HepG2 (cell line): ENCODE data around the gene CYYR1. TPM values are rescaled to one million over a fixed set of nuclear protein-coding genes. Genes with fewer than 3 reads are reported as not detected.

Experiments used
- ATAC-seq: fragments of 200-7000 bp; cut with Tn5 transposase; 3 replicates; pipeline ENCODE4 v1.9.1; 2020; ENCODE audit warnings: mild to moderate bottlenecking, moderate library complexity
- BruUV-seq: library from RNA; stranded (reverse); fragments of 400-500 nt; replicated peaks from 2 replicates; lab custom pipeline; 2021; lab: Mats Ljungman, UMichigan
- CTCF ChIA-PET: fragments of 300-600 bp; formaldehyde crosslinking; extraction: SDS; loops from one replicate; lab custom pipeline; 2021; ENCODE audit warnings: low total read pairs, inconsistent platforms, low intra/inter-chr PET ratio; lab: Yijun Ruan, JAX
- POLR2A ChIA-PET: fragments of 350-600 bp; sonication (Branson Sonifier 250); formaldehyde crosslinking; loops from one replicate; lab custom pipeline; 2020; ENCODE audit warnings: antibody characterized with exemption, inconsistent platforms; lab: Yijun Ruan, JAX
- DNase-seq: peaks from one replicate; pipeline ENCODE4 v3.0.0-alpha.2; 2015; ENCODE audit warnings: low spot score
- FAIRE-seq: peaks from 3 replicates; lab custom pipeline; 2011; peaks lifted over from hg19 to GRCh38; lab: Jason Lieb, UNC
- H2AFZ ChIP-seq: one replicate; pipeline ENCODE4 v1.6.1; 2011; ENCODE audit warnings: low read length, inconsistent platforms
- H3K27ac ChIP-seq: fragments of 300-600 bp; 3 replicates; pipeline ENCODE4 v1.8.0; 2011; ENCODE audit warnings: mixed run types, mild to moderate bottlenecking, mixed read lengths, low read length, inconsistent platforms; ENCODE audit not compliant: insufficient read depth; ENCODE audit errors: extremely low read length
- H3K27me3 ChIP-seq, 2 experiments: fragments of 200-600 bp in 1 of 2; 2 replicates in 1 of 2; 3 replicates in 1 of 2; pipeline versions ENCODE4 v1.6.0 to v1.8.0; 2011; ENCODE audit warnings: low read length in 2 of 2, mild to moderate bottlenecking in 2 of 2, moderate library complexity in 2 of 2, inconsistent platforms in 1 of 2; ENCODE audit not compliant: insufficient read depth in 2 of 2, control insufficient read depth in 1 of 2
- H3K36me3 ChIP-seq, 2 experiments: fragments of 200-600 bp in 1 of 2; replicated peaks in 1 of 2; 2 replicates in 1 of 2; 3 replicates in 1 of 2; pipeline versions ENCODE4 v1.5.1 to v1.8.0; 2011; ENCODE audit warnings: low read length in 2 of 2, inconsistent platforms in 1 of 2; ENCODE audit not compliant: insufficient read depth in 2 of 2, control insufficient read depth in 1 of 2
- H3K4me1 ChIP-seq: 2 replicates; pipeline ENCODE4 v1.5.1; 2012; ENCODE audit warnings: low read length, inconsistent platforms; ENCODE audit not compliant: insufficient read depth
- H3K4me2 ChIP-seq: 2 replicates; pipeline ENCODE4 v1.6.0; 2011; ENCODE audit warnings: low read depth, low read length, inconsistent platforms
- H3K4me3 ChIP-seq, 3 experiments: fragments of 200-600 bp in 1 of 3; sonication (generic), shearing (Covaris generic) in 1 of 3; replicated peaks in 1 of 3; 2 replicates each; pipeline ENCODE4 v1.5.1; 2011 to 2016; ENCODE audit warnings: low read length in 3 of 3, inconsistent platforms in 2 of 3, low read depth in 2 of 3, mild to moderate bottlenecking in 2 of 3, control low read depth in 1 of 3, mixed read lengths in 1 of 3; ENCODE audit not compliant: insufficient read depth in 1 of 3
- H3K79me2 ChIP-seq: one replicate; pipeline ENCODE4 v1.6.1; 2011; ENCODE audit warnings: low read length, inconsistent platforms; ENCODE audit not compliant: insufficient read depth
- H3K9ac ChIP-seq: 2 replicates; pipeline ENCODE4 v1.6.0; 2011; ENCODE audit warnings: mild to moderate bottlenecking, low read depth, low read length, inconsistent platforms; ENCODE audit not compliant: insufficient read depth
- H3K9me3 ChIP-seq: 2 replicates; pipeline ENCODE4 v1.5.1; 2012; ENCODE audit warnings: mild to moderate bottlenecking, low read length
- H4K20me1 ChIP-seq: 2 replicates; pipeline ENCODE4 v1.6.0; 2011; ENCODE audit warnings: inconsistent platforms, mild to moderate bottlenecking, low read length, moderate library complexity; ENCODE audit not compliant: insufficient read depth
- AKAP8 ChIP-seq: sonication (generic); formaldehyde crosslinking; IDR thresholded peaks from 2 replicates; pipeline ENCODE4 v1.5.1; 2020; ENCODE audit warnings: mild to moderate bottlenecking, missing genetic modification reagents
- CREB1 ChIP-seq, 2 experiments: fragments of 450-650 bp in 1 of 2; IDR thresholded peaks; 2 replicates each; pipeline ENCODE4 v1.6.1; 2016 to 2017; ENCODE audit warnings: control low read depth in 1 of 2, mild to moderate bottlenecking in 1 of 2, missing compliant biosample characterization in 1 of 2, missing genetic modification characterization in 1 of 2
- E2F5 ChIP-seq: sonication (generic); formaldehyde crosslinking; conservative IDR thresholded peaks from 2 replicates; pipeline ENCODE4 v1.4.0; 2020; ENCODE audit warnings: missing genetic modification reagents
- ISL2 ChIP-seq: sonication (generic); formaldehyde crosslinking; IDR thresholded peaks from 2 replicates; pipeline ENCODE4 v1.5.0; 2020; ENCODE audit warnings: missing genetic modification reagents
- TCF7L2 ChIP-seq: IDR thresholded peaks from 2 replicates; pipeline ENCODE4 v1.6.1; 2011; ENCODE audit warnings: mild to moderate bottlenecking, low read depth, low read length, moderate library complexity
- ZBTB42 ChIP-seq: sonication (generic); formaldehyde crosslinking; IDR thresholded peaks from 2 replicates; pipeline ENCODE4 v1.5.0; 2020; ENCODE audit warnings: mild to moderate bottlenecking, missing genetic modification reagents
- ZNF597 ChIP-seq: sonication (generic); formaldehyde crosslinking; IDR thresholded peaks from 2 replicates; pipeline ENCODE4 v1.5.0; 2020; ENCODE audit warnings: missing genetic modification reagents
- ZNF879 ChIP-seq: sonication (generic); formaldehyde crosslinking; IDR thresholded peaks from 2 replicates; pipeline ENCODE4 v1.8.1; 2023; ENCODE audit warnings: missing genetic modification reagents
- WGBS: methylation state at CpG from one replicate; pipeline ENCODE4 v1.1.6; 2017; ENCODE audit warnings: low lambda C conversion rate; 5-methylcytosine and 5-hydroxymethylcytosine counted together
- in situ Hi-C: cut with HindIII; loops from 2 replicates; pipeline ENCODE4 v1.10.0; 2017; ENCODE audit warnings: low pct_unique_long_range_greater_than_20kb; ENCODE audit not compliant: extremely low pct_ligation_motif_present
- intact Hi-C: fragments of 100-400 bp; cut with micrococcal nuclease; formaldehyde crosslinking; loops from one replicate; pipeline ENCODE4 v1.10.0; 2022; ENCODE audit not compliant: unreplicated experiment
- polyA plus RNA-seq, 8 experiments: library from polyadenylated mRNA; depleted of rRNA in 3 of 8; stranded (reverse) in 7 of 8; unstranded in 1 of 8; fragments of >200 nt; fragmentation: Illumina TruSeq in 4 of 8; extraction: Trizol in 4 of 8; gene quantifications; 2 replicates each; pipeline versions ENCODE4 v1.2.1 to v1.2.3, GENCODE V29; 2011 to 2016; ENCODE audit warnings: low read depth in 4 of 8, missing spikeins in 1 of 8, mixed read lengths in 1 of 8; ENCODE audit not compliant: insufficient read depth in 1 of 8
- total RNA-seq, 5 experiments: library from RNA; depleted of rRNA; stranded (reverse); fragments of >200 nt; fragmentation: Illumina TruSeq; extraction: Trizol; gene quantifications; 2 replicates each; pipeline ENCODE4 v1.2.3, GENCODE V29; 2016; ENCODE audit warnings: low read depth in 1 of 5

The CYYR1 gene
- total and polyA plus RNA-seq, 2 of the 13 experiments (the other 11 are each of a cell fraction or from before 2014, with no cell fraction given) = not detected

GRCh38 chr21:26487981-26488480 is 85.1 kb downstream of the CYYR1 start:
- FAIRE-seq = no peak
- no TSS peak for BruUV-seq
- POLR2A ChIA-PET = no interaction called here

More at GRCh38 chr21:26487981-26488480, 85.1 kb downstream of the CYYR1 start:
- DNase-seq (no peak), ATAC-seq (no peak)
- H2AFZ ChIP-seq = no peak overlapping the region
- H3K4me1 ChIP-seq = no peaks in the 10 kb centered on the region
- H3K9me3 ChIP-seq = peaks cover 70% of the 10 kb centered on the region
- H3K27ac ChIP-seq = no peak overlapping the region
- TF ChIP-seq AKAP8 (CRISPR knock-in tag) (no peak), ISL2 (CRISPR knock-in tag) (no peak), TCF7L2 (no peak), ZNF597 (no peak), CREB1 (IDR thresholded peaks at IDR 0.05) (peak; percentile 42; the same call in 1 of the 2 replicates), CREB1 (CRISPR knock-in tag; IDR thresholded peaks at IDR 0.05) (no peak), ZBTB42 (CRISPR knock-in tag) (no peak), E2F5 (CRISPR knock-in tag) (no peak), ZNF879 (CRISPR knock-in tag) (no peak)
- no peak overlapping the region for H3K4me3 ChIP-seq
- intact Hi-C loops = no loop called here
- in situ Hi-C loops = no loop called here
- no peaks in the 10 kb centered on the region for H4K20me1 ChIP-seq
- CTCF ChIA-PET = no interaction called here
- no peak overlapping the region for H3K4me2 ChIP-seq
- no peaks in the 10 kb centered on the region for H3K79me2 ChIP-seq
- H3K27me3 ChIP-seq = no peaks in the 10 kb centered on the region
- H3K36me3 ChIP-seq = no peaks in the 10 kb centered on the region
- H3K9ac ChIP-seq = no peak overlapping the region
- 4% methylated on average over 4 of the region's 4 CpGs for WGBS
